ENCODE measurements around the gene HIVEP3. TPM values are rescaled to one million over a fixed set of nuclear protein-coding genes. Genes with fewer than 3 reads are reported as not detected.

The HIVEP3 gene
- total and polyA plus RNA-seq, 2 of the 13 experiments (the other 11 are each of a cell fraction or from before 2014, with no cell fraction given): 0.05 TPM; not detected in 1

DNA sequence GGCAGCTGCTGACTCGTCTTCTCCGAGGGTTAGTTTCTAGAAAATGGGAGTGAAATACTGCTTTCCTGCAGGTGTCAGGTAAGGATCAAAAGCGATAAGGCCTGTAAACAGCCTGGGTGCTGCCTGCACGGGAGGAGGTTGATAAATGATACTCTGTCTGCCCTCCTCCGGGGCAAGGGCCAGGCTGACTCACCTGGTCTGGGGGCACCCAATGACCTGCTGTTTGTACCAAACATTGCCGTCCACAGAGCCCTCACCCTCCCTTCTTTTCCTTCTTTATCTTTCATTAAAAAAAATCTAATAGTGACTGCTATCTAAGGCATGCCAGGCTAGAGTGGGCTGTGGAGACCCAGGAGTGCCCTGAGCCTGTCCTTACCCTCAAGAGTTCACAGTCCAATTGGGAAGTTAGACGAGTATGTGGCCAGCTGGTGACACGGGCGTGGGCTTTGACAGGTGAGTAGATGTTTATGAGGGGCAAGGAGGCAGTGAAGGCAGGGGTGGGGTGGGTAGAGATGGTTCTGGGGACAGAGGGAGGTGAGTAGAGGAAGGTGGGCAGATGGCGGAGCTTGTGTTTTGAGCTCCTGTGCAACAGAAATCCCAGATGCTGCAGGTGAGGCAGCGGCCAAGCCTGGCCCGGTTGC lies 450.5 kb downstream of the HIVEP3 start:
- ChIA-PET POLR2A (no interaction called here), CTCF (ENCODE audit: low intra/inter-chr PET ratio, low total read pairs) (no interaction called here)
- Histone ChIP-seq H2AFZ (ENCODE audit: low read length) (no peak overlapping the region), H3K4me1 (ENCODE audit: insufficient read depth, low read length) (no peaks in the 10 kb centered on the region), H3K4me3 (replicated peaks in 1 of 3; ENCODE audit: insufficient read depth in 1 of 3, low read depth in 2 of 3, low read length in 3 of 3) (no peak overlapping the region), H3K9me3 (ENCODE audit: low read length) (no peaks in the 10 kb centered on the region), H4K20me1 (ENCODE audit: insufficient read depth, low read length) (no peaks in the 10 kb centered on the region), H3K4me2 (ENCODE audit: low read depth, low read length) (no peak overlapping the region), H3K36me3 (replicated peaks in 1 of 2; ENCODE audit: control insufficient read depth in 1 of 2, insufficient read depth in 2 of 2, low read length in 2 of 2) (no peaks in the 10 kb centered on the region), H3K27ac (ENCODE audit: extremely low read length, insufficient read depth, low read length) (no peak overlapping the region), H3K9ac (ENCODE audit: insufficient read depth, low read depth, low read length) (no peak overlapping the region), H3K79me2 (ENCODE audit: insufficient read depth, low read length) (no peaks in the 10 kb centered on the region), H3K27me3 (ENCODE audit: control insufficient read depth in 1 of 2, insufficient read depth in 2 of 2, low read length in 2 of 2) (0 out of 5 replicates have a peak, but pooled peaks cover 2 to 6% of the 10 kb centered on the region in 2 experiments)
- WGBS (ENCODE audit: low lambda C conversion rate): 10% methylated on average over 10 of the region's 12 CpGs
- DNase-seq (ENCODE audit: low spot score) (no peak), FAIRE-seq (no peak), ATAC-seq (no peak)
- BruUV-seq (replicated peaks): no TSS peak
- TF ChIP-seq MED1 (CRISPR knock-in tag; IDR thresholded peaks at IDR 0.05): no peak
- TF ChIP-seq TMF1 (CRISPR knock-in tag; IDR thresholded peaks at IDR 0.05; ENCODE audit: low read depth): no peak
- no peak for TF ChIP-seq CBX2 (IDR thresholded peaks at IDR 0.05; ENCODE audit: low read depth, low read length)
- no peak for TF ChIP-seq CBX2 (CRISPR knock-in tag; IDR thresholded peaks at IDR 0.05; ENCODE audit: low read depth)
- TF ChIP-seq TEAD3 (CRISPR knock-in tag; optimal IDR thresholded peaks at IDR 0.05; ENCODE audit: borderline replicate concordance): no peak
- no peak for TF ChIP-seq TOE1 (CRISPR knock-in tag; IDR thresholded peaks at IDR 0.05)
- no peak for TF ChIP-seq ZNF616 (CRISPR knock-in tag; IDR thresholded peaks at IDR 0.05; ENCODE audit: low read depth)
- no peak for TF ChIP-seq ELF4 (CRISPR knock-in tag; IDR thresholded peaks at IDR 0.05; ENCODE audit: borderline replicate concordance)
- TF ChIP-seq, protein P1, sequence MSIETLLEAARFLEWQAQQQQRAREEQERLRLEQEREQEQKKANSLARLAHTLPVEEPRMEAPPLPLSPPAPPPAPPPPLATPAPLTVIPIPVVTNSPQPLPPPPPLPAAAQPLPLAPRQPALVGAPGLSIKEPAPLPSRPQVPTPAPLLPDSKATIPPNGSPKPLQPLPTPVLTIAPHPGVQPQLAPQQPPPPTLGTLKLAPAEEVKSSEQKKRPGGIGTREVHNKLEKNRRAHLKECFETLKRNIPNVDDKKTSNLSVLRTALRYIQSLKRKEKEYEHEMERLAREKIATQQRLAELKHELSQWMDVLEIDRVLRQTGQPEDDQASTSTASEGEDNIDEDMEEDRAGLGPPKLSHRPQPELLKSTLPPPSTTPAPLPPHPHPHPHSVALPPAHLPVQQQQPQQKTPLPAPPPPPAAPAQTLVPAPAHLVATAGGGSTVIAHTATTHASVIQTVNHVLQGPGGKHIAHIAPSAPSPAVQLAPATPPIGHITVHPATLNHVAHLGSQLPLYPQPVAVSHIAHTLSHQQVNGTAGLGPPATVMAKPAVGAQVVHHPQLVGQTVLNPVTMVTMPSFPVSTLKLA (IDR thresholded peaks at IDR 0.05): no peak
- in situ Hi-C loops (cut with HindIII; ENCODE audit: extremely low pct_ligation_motif_present, low pct_unique_long_range_greater_than_20kb): no loop called here
- intact Hi-C loops (cut with micrococcal nuclease; ENCODE audit: unreplicated experiment): no loop called here

Measured in HepG2 (cell line).